Spleen (tissue), 11 donors: ENCODE data around the gene ESR1. TPM values are rescaled to one million over a fixed set of nuclear protein-coding genes. Genes with fewer than 3 reads are reported as not detected.

Source experiments
- DNase-seq: peaks from one replicate; pipeline ENCODE4 v3.0.0-alpha.2; 2020
- H3K27ac ChIP-seq, 8 donors: fragments of 200-600 bp; sonication (generic) in 7 of 8; 1 replicate in 4 of 8; 2 replicates in 4 of 8; pipeline versions ENCODE4 v1.5.0 to v1.8.0; 2016 to 2021; ENCODE audit warnings: inconsistent platforms in 4 of 8, mild to moderate bottlenecking in 4 of 8, moderate library complexity in 1 of 8
- H3K27me3 ChIP-seq, 7 donors: fragments of 200-600 bp; sonication (generic) in 6 of 7; replicated peaks in 1 of 7; 1 replicate in 4 of 7; 2 replicates in 3 of 7; pipeline versions ENCODE4 v1.5.0 to v1.8.0; 2016 to 2021; ENCODE audit warnings: inconsistent platforms in 3 of 7, mild to moderate bottlenecking in 1 of 7
- H3K36me3 ChIP-seq, 6 donors: fragments of 200-600 bp; sonication (generic) in 5 of 6; 1 replicate in 4 of 6; 2 replicates in 2 of 6; pipeline versions ENCODE4 v1.5.0 to v1.8.0; 2016 to 2021; ENCODE audit warnings: inconsistent platforms in 2 of 6
- H3K4me1 ChIP-seq, 6 donors: fragments of 200-600 bp; sonication (generic) in 5 of 6; 1 replicate in 3 of 6; 2 replicates in 3 of 6; pipeline versions ENCODE4 v1.5.0 to v1.8.0; 2016 to 2021; ENCODE audit warnings: inconsistent platforms in 3 of 6
- H3K4me3 ChIP-seq, 8 donors: fragments of 200-600 bp; sonication (generic) in 7 of 8; 1 replicate in 4 of 8; 2 replicates in 4 of 8; pipeline versions ENCODE4 v1.5.0 to v1.8.0; 2016 to 2021; ENCODE audit warnings: inconsistent platforms in 4 of 8, mild to moderate bottlenecking in 4 of 8, moderate library complexity in 2 of 8
- H3K9me3 ChIP-seq, 8 donors: fragments of 200-600 bp; sonication (generic) in 7 of 8; 1 replicate in 4 of 8; 2 replicates in 4 of 8; pipeline versions ENCODE4 v1.5.0 to v1.8.0; 2016 to 2021; ENCODE audit warnings: inconsistent platforms in 4 of 8
- POLR2A ChIP-seq, 3 donors: fragments of 450-650 bp; IDR thresholded peaks; one replicate each; pipeline ENCODE4 v1.5.1; 2017; ENCODE audit warnings: antibody characterized with exemption in 3 of 3, mild to moderate bottlenecking in 1 of 3
- POLR2AphosphoS5 ChIP-seq, 3 donors: sonication (generic); formaldehyde crosslinking; IDR thresholded peaks; one replicate each; pipeline ENCODE4 v1.5.1; 2017; ENCODE audit warnings: antibody characterized with exemption in 3 of 3
- WGBS, 5 donors: extraction: QIAGEN DNeasy Blood & Tissue Kit in 3 of 5; methylation state at CpG; one replicate each; pipeline versions ENCODE4 v1.1.5 to v1.1.7; 2013 to 2018; 5-methylcytosine and 5-hydroxymethylcytosine counted together
- intact Hi-C: fragments of 100-400 bp; cut with DNase I; formaldehyde crosslinking; loops from one replicate; pipeline ENCODE4 v1.15.0; 2023; ENCODE audit warnings: low total_unique reads
- polyA plus RNA-seq, 3 donors: library from polyadenylated mRNA; stranded (reverse); fragments of 200-250 nt; gene quantifications; one replicate each; pipeline ENCODE4 v1.2.1, GENCODE V29; 2013
- total RNA-seq, 7 donors: library from RNA; depleted of rRNA in 3 of 7; stranded (reverse); fragments of >200 nt in 3 of 7; fragmentation: NEBNext Ultra II Directional in 4 of 7; extraction: Animal tissue kit (Norgen Biotek cat#: 25700) in 4 of 7; gene quantifications; one replicate each; pipeline versions ENCODE4 v1.1.0 to v1.2.1, GENCODE V29; 2016 to 2021
- TF ChIP-seq, protein P1 (sequence below), 11 experiments: fragments of 200-600 bp in 7 of 11; fragments of 450-650 bp in 4 of 11; sonication (generic) in 4 of 11; IDR thresholded peaks in 8 of 11; conservative IDR thresholded peaks in 3 of 11; 1 replicate in 7 of 11; 2 replicates in 4 of 11; pipeline versions ENCODE4 v1.4.0 to v1.8.0; 2016 to 2021; ENCODE audit warnings: antibody characterized with exemption in 11 of 11, inconsistent platforms in 4 of 11, mild to moderate bottlenecking in 1 of 11
- donor health status: healthy with polysubstance abuse.
- donor health status: DM: no; HTN: no; CAD: no; lungs with moderate emphysema.
- donor health status: DM: no; HTN: no; CAD: no.
- donor health status: Bipolar disorder and iron deficiency.
- donor health status: healthy.
- donor health status: DM: no; HTN: no; CAD: no.
- donor health status: DM: yes; HTN: yes; CAD: no.

ESR1 gene
- total and polyA plus RNA-seq, 10 donors = 0.35 to 7.3 (median 3.2) TPM

DNA sequence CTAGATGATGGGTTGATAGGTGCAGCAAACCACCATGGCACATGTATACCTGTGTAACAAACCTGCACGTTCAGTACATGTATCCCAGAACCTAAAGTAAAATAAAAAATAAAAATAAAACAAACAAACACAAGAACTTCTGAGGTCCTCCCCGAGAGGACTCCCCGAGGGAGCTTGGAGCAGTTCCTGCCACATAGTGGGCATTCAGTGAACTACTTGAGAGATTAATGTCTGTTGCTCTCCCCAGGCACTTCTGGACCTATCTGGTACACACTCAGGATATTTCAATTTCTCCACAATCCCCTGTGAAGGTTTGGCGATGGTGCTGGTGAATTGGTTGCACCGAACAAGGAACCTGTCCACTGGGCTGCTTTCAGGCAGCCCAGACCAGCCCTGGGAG lies 311.2 kb downstream of the ESR1 start:
- 86 to 94% (median 91%) methylated on average over 5 of the region's 5 CpGs for WGBS, 5 donors

DNA sequence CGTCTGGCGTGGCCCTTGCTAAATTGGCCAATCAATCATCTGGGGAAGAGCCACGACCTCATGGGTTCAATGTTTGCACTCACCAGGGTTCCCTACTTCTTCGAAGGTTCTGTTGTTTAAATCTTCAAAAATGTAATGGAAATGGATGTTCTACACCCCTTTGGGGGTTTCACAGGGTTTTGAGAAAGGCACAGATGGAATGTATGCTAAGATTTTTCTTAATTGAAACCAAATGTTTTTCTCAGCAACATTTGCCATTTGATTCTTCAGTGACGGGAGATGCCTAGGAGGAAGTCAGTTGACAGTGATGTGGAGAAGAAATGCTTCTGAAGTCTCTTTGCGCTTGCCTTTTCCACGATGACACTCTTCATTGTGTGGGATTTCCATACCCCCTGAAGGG lies 312.3 kb downstream of the ESR1 start:
- Histone ChIP-seq H3K4me3 (no peak overlapping the region), H3K9me3 (no peaks in the 10 kb centered on the region), H3K27ac (no peak overlapping the region), H3K36me3 (peaks cover 4 to 68% (median 50%) of the 10 kb centered on the region in 6 donors), H3K27me3 (no peaks in the 10 kb centered on the region), H3K4me1 (peaks cover 0 to 4% (median 0%) of the 10 kb centered on the region in 6 donors)
- 79 to 87% (median 83%) methylated on average over 7 of the region's 7 CpGs for WGBS, 5 donors
- TF ChIP-seq POLR2A (IDR thresholded peaks at IDR 0.05) = no peak
- TF ChIP-seq, protein P1, sequence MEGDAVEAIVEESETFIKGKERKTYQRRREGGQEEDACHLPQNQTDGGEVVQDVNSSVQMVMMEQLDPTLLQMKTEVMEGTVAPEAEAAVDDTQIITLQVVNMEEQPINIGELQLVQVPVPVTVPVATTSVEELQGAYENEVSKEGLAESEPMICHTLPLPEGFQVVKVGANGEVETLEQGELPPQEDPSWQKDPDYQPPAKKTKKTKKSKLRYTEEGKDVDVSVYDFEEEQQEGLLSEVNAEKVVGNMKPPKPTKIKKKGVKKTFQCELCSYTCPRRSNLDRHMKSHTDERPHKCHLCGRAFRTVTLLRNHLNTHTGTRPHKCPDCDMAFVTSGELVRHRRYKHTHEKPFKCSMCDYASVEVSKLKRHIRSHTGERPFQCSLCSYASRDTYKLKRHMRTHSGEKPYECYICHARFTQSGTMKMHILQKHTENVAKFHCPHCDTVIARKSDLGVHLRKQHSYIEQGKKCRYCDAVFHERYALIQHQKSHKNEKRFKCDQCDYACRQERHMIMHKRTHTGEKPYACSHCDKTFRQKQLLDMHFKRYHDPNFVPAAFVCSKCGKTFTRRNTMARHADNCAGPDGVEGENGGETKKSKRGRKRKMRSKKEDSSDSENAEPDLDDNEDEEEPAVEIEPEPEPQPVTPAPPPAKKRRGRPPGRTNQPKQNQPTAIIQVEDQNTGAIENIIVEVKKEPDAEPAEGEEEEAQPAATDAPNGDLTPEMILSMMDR (IDR thresholded peaks at IDR 0.05 in 8 of 11, conservative IDR thresholded peaks at IDR 0.05 in 3 of 11) = no peak
- TF ChIP-seq POLR2AphosphoS5 (IDR thresholded peaks at IDR 0.05) = no peak
- intact Hi-C loops = loop anchor here (10.0 kb wide), 1 partner anchor 425 kb away; no protein-coding TSS in a partner anchor
- DNase-seq = no peak

More for the DNA sequence above, 311.2 kb downstream of the ESR1 start:
- DNase-seq = no peak
- intact Hi-C loops = no loop called here
- Histone ChIP-seq H3K4me1 (peaks cover 0 to 4% (median 0%) of the 10 kb centered on the region in 6 donors), H3K27ac (no peak overlapping the region), H3K4me3 (no peak overlapping the region), H3K36me3 (peaks cover 4 to 57% (median 42%) of the 10 kb centered on the region in 6 donors), H3K27me3 (no peaks in the 10 kb centered on the region), H3K9me3 (no peaks in the 10 kb centered on the region)
- TF ChIP-seq, protein P1 (IDR thresholded peaks at IDR 0.05 in 8 of 11, conservative IDR thresholded peaks at IDR 0.05 in 3 of 11) = no peak
- TF ChIP-seq POLR2A (IDR thresholded peaks at IDR 0.05) = no peak
- TF ChIP-seq POLR2AphosphoS5 (IDR thresholded peaks at IDR 0.05) = no peak

DNA sequence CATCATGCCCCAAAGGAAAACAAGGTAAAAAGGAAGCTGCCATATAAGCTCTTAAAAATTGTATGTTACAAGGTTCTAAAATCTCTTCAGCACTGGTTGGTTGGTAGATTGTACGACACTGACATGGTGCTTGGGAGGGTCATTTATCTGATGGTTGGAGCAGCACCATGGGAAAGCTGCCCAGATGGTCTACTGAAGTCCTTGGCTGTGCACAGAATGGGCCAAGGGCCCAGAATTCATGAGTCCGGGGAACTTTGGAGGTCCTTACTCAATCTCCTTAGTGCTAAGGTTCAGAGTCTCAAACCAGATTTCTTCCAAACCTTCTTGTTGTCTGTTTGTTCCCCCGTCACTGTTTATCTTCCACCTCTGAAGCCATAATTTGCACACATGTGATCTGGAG lies 314.4 kb downstream of the ESR1 start:
- H3K27ac ChIP-seq = no peak overlapping the region
- no peaks in the 10 kb centered on the region for H3K9me3 ChIP-seq
- DNase-seq = no peak
- no peak overlapping the region for H3K4me3 ChIP-seq
- no peaks in the 10 kb centered on the region for H3K27me3 ChIP-seq
- intact Hi-C loops = loop anchor here (10.0 kb wide), 1 partner anchor 427 kb away; no protein-coding TSS in a partner anchor
- TF ChIP-seq POLR2A (IDR thresholded peaks at IDR 0.05) = no peak
- no peak for TF ChIP-seq POLR2AphosphoS5 (IDR thresholded peaks at IDR 0.05)
- TF ChIP-seq, protein P1 (IDR thresholded peaks at IDR 0.05 in 8 of 11, conservative IDR thresholded peaks at IDR 0.05 in 3 of 11) = no peak
- H3K4me1 ChIP-seq = peaks cover 0 to 4% (median 0%) of the 10 kb centered on the region in 6 donors
- WGBS, 5 donors = 59 to 94% (median 79%) methylated on average over 3 of the region's 3 CpGs
- peaks cover 4 to 89% (median 58%) of the 10 kb centered on the region in 6 donors for H3K36me3 ChIP-seq

DNA sequence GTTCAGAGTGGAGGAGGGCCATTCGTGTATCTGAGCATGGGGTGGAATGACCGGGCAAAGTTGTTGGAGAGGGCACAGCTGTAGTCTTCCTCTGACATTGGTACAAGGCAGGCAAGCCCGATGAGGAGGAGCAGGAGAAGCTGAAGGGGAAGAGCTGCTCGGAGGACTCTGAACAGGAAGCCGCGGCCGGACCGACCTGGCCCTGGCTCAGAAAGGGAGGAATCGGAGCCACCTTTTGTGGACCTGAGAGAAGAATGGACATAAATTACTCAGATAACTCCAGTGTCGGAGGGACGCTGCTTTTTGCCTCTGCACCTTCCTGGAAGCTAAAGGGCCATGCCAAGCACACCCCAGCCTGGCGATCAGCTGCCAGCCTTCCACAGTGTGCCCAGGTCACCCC lies 315.0 kb downstream of the ESR1 start:
- Histone ChIP-seq H3K27ac (no peak overlapping the region), H3K36me3 (peaks cover 4 to 94% (median 63%) of the 10 kb centered on the region in 6 donors), H3K4me3 (no peak overlapping the region), H3K9me3 (no peaks in the 10 kb centered on the region), H3K27me3 (no peaks in the 10 kb centered on the region), H3K4me1 (peaks cover 0 to 2% (median 0%) of the 10 kb centered on the region in 6 donors)
- intact Hi-C loops = loop anchor here (10.0 kb wide), 1 partner anchor 428 kb away; no protein-coding TSS in a partner anchor
- WGBS, 5 donors = 83 to 96% (median 90%) methylated on average over 12 of the region's 12 CpGs
- DNase-seq = no peak
- TF ChIP-seq POLR2A (IDR thresholded peaks at IDR 0.05) = no peak
- TF ChIP-seq, protein P1 (IDR thresholded peaks at IDR 0.05 in 8 of 11, conservative IDR thresholded peaks at IDR 0.05 in 3 of 11) = no peak
- TF ChIP-seq POLR2AphosphoS5 (IDR thresholded peaks at IDR 0.05) = no peak
